ENCODE results near the gene UTF1.

DNA sequence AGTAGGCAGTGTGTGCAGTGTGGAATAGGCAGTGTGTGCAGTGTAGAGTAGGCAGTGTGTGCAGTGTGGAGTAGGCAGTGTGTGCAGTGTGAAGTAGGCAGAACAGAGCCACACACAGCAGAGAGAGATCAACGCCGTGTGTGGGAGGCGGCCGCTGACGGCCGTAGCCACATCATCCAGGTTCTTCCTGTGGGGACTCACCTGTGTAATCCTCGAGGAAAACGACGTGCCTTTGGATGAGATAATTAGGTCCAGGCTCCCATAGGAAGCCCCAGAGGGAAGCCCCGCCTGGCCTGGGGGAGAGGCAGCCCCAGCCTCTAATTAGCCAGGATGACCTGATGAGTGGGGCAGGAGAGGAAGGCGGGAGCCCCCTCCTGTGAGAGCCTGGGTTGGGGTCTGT is 44.6 kb upstream of the UTF1 start:
- no peak for TF ChIP-seq EZH2 (IDR thresholded peaks at IDR 0.05)
- TF ChIP-seq, protein P1, sequence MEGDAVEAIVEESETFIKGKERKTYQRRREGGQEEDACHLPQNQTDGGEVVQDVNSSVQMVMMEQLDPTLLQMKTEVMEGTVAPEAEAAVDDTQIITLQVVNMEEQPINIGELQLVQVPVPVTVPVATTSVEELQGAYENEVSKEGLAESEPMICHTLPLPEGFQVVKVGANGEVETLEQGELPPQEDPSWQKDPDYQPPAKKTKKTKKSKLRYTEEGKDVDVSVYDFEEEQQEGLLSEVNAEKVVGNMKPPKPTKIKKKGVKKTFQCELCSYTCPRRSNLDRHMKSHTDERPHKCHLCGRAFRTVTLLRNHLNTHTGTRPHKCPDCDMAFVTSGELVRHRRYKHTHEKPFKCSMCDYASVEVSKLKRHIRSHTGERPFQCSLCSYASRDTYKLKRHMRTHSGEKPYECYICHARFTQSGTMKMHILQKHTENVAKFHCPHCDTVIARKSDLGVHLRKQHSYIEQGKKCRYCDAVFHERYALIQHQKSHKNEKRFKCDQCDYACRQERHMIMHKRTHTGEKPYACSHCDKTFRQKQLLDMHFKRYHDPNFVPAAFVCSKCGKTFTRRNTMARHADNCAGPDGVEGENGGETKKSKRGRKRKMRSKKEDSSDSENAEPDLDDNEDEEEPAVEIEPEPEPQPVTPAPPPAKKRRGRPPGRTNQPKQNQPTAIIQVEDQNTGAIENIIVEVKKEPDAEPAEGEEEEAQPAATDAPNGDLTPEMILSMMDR (IDR thresholded peaks at IDR 0.05) = no peak
- TF ChIP-seq EZH2phosphoT487 (IDR thresholded peaks at IDR 0.05) = no peak
